Fibroblast of skin of abdomen (primary cell): ENCODE results near the gene TBCA.
"Not testable (repeated sequence)": the region's sequence is repeated elsewhere in the genome, so short reads cannot be mapped to it uniquely, and the experiment has no call there.

ENCODE experiments used
- DNase-seq: peaks from one replicate; pipeline ENCODE4 v3.0.0-alpha.2; 2013

The TBCA gene

DNA sequence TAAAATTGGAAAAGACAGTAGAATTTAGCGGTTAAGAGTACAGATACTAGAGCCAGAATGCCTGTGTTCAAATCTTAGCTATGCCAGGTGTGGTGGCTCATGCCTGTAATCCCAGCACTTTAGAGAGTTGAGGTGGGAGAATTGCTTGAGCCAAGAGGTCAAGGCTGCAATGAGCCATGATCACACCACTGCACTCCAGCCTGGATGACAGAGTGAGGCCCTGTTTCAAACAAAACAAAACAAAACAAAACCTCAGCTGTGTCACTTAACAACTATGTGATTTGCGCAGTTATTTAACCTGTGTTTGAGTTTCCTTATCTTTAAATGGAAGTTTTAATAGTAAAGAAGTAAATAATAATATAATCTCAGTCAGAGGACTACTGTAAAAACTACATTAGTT, 68.3 kb downstream of the TBCA start:
- no peak for DNase-seq

DNA sequence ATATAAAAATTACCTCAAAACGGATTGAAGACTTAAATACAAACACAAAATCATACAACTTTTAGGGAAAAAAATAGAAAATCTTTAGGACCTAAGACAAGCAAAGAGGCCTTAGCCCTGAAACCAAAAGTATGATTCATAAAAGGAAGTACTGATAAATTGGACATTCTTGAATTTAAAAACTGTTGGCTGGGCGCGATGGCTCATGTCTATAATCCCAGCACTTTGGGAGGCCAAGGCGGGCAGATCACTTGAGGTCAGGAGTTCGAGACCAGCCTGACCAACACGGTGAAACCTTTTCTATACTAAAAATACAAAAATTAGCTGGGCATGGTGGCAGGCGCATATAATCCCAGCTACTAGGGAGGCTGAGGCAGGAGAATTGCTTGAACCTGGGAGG, 76.6 kb downstream of the TBCA start:
- DNase-seq: not testable (repeated sequence)

DNA sequence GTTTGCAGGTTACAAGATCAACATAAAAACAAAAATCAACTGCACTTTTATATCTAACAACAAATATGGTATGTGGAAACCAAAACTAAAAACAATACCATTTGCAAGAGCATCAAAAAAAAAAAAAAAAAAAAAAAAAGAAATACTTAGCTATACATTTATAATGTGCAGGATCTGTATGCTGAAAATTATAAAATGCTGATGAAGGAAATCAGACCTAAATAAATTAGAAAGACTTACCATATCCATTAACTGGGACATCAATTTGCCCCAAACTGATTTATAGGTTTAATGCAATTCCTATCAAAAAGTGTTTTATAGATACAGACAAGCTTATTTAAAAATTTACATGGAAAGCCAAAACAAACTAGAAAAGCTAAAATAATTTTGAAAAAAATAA, 77.2 kb downstream of the TBCA start:
- DNase-seq: no peak

DNA sequence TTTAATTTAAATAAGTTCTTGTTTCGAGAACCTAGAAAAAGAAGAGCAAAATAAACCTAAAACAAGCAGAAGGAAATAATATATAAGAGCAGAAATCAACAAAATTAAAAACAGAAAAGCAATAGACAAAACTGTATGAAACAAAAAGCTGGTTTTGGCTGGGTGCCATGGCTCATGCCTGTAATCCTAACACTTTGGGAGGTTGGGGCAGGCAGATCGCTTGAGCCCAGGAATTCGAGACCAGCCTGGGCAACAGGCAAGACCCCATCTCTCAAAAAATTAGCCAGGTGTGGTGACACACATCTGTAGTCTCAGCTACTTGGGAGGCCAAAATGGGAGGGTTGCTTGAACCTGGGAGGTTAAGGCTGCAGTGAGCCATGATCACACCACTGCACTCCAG, 78.4 kb downstream of the TBCA start:
- DNase-seq: no peak

DNA sequence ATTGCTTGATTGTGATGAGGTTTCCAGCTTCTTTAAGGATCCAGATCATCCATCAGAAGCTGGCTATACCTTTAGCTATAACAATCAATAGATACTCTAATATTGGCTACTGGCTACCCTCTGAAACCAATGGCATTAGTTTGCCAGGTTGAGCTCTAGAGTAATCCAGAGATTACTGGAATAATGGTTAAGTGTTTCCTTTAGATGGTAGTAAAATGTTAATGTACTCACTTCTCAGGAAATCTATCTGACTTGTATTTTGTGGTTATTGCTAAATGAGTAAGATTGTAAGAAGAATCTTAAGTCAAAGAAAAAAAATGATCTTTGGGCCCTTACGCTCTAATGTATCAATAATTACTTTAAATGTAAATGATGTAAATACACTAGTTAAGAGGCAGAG, 80.0 kb downstream of the TBCA start:
- DNase-seq: no peak

DNA sequence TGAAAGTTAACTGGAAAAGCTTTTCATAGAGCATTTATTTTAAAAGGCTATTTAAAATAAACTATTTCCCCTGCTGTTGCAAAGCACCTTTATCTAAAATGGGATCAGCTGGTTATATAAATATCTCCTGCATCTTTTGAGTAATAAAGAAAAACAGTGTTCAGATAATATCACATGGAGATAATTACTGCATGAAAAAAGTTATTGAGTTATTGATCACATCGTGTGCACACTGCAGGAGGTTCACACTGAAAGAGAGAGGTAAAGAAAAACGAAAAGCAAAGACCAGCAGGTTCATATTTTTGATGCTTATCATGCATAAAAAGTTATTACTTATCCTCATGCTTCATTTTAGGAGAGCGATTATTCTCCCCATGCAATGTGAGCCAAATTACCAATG, 82.2 kb downstream of the TBCA start:
- DNase-seq: no peak

DNA sequence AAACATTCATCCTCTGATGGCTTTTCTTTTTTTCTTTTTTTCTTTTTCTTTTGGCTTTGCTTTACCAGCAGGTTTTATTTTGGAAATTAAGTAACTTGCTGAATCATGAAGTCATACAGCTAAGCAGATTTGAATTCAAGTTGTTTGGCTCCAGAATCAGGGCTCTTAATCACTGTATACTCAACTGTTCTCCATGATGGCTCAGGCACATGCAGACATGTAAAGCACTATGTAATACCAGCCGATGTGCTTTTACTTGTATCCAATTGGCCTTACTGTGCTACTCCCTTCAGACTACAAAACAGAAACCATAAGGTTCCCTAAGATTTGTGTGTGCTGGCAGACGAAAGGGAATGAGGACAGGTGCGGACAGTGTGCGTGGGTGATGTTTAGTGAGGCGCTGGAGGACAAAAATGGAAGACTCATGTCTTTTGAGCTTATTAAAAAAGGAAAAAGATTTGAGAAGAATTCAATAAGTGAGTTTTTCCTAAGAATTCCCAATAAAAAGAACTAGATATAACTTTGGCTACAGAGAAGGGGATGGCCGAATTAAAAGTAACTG, 92.9 kb downstream of the TBCA start:
- peak; percentile 8 for DNase-seq

DNA sequence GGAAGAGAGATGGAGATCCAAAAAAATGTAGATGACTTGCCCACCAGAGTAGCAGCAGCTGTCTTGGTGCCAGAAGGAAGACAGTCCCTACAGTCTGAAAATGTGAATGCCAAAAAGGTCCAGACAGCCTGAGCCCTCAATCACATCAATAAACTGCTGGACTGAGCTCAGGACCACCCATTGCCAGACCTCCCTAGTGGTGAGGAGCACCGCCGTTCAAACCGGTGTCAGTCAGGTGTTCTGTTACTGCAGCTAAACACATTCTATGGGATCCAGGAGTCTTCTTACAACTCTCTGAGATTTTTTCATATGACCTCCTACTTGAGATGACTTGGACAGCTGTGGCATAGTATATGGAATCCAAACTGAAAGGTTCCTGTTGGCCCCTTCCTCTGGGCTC, 105.6 kb downstream of the TBCA start:
- no peak for DNase-seq

DNA sequence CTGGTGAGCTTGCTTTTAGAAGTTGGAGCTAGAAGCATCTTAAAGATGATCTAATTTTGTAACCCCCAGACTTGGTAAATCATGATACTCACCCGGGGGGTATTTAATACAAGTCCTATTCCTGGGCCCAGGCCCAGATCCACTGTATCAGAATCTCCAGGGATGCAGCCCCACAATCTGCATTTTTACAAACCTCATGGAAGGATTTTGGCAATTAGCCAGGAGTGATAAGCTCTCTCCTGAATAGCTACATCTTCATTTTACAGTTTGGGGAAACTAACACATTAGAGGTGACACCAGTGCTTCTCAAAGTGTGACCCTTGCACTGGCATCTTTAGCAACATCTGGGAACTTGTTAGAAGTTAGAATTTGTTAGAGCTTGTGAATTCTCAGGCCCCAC, 106.5 kb downstream of the TBCA start:
- no peak for DNase-seq

DNA sequence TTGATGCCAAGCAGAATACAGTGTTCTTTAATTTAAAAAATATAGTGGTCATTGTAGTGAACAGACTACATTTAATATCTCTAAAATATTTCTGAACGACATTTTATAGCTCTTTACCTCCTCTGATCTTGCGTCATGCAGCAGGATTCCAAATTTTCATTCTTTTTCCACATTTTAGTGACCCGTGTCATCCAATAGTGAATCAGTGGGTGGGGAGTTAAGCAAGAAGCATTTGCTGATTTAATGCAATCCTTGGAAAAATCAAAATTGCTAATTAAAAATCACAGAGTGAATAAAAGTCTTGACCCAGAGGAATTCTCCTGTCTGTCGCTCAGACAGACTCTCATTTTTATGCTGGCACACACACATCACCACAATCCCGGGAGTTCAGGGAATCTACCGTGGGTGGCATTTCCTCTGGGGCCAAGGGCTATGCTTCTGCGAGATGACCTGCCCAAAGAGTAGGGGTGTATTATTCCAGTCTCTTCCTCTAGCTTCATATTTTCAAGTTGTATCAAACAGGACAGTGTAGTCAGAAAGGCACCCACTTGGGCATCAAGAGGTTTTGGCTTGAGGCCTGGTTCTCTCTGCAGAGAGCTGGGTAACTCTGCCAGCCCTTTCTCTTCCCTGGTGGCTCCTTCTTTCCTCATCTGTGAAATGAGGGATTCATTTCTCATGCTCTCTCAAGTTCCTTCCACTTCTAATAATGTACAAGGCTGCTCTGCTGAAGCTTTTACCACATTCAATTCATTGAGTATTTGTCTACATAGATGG, 112.9 kb downstream of the TBCA start:
- peak; percentile 45 for DNase-seq

DNA sequence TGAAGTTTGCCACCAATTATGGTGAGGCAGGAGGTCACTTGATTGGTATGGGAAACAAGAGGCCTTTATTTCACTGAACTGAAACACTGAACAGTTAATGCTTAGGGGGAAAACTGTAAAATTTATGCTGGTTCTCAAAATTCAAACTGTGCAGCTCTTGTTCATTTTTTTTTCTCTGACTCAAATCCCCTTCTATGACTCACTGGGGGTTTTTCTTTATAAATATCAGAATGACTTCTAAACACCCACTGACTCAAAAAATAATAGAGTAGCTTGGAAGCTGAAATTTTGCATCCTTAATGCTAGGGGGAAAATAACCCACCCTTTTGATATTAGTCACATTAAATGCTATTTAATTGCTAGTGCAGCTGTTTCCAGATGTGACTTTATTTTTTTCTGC, 113.5 kb downstream of the TBCA start:
- no peak for DNase-seq

DNA sequence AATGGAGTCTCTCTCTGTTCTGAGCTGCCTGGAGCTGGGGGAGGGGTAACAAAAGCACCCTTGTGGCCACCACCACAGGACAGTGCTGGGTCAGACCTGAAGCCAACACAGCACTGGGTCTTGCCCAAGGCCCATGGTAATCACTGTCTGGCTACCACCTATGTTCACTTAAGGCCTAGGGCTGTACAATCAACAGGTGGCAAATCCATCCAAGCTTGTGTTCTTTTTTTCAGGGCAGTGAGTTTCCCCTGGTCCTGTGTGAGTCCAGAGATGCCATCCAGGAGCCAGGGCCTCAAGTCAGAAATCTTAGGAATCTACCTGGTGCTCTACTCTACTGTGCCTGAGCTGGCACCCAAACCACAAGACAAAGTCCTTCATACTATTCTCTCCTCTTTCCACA, 117.5 kb downstream of the TBCA start:
- no peak for DNase-seq

DNA sequence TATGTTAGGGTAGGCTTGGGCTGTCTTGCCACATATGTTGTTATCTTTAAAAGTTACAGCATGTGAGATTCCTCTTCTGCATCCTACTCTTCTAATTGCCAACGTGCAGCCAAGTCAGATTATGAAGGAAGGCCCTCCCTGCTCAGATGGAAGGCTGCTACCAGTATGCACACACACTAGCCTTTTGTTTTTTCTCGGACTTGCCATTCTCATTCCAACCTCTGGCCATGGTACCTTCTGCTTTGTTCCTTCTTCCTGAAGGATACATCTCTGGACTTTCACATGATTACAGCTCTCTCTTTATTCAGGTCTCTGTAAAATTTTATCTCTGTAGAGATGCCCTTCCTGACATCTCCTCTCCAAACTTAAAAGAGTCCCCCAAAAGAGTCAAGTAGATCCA, 124.8 kb downstream of the TBCA start:
- DNase-seq: no peak

DNA sequence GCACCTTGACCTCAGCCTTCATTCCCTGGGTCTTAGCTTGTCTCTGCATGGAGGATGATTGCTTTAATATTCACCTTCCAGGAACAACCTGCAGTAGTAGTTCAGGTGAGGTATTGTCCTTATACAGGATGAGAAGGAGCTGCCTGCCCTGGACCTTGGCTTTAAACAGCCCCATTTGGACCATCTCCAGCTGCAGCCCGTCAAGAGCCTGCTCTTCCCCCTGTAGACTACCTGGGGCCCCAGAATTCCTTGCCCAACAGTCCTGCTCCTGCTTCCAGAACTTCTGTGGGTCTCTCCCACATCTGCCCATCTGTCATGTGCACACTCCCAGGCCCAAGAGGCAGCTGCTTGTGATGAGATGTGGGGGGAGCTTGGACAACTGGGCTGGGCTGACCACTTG, 125.5 kb downstream of the TBCA start:
- DNase-seq: no peak

DNA sequence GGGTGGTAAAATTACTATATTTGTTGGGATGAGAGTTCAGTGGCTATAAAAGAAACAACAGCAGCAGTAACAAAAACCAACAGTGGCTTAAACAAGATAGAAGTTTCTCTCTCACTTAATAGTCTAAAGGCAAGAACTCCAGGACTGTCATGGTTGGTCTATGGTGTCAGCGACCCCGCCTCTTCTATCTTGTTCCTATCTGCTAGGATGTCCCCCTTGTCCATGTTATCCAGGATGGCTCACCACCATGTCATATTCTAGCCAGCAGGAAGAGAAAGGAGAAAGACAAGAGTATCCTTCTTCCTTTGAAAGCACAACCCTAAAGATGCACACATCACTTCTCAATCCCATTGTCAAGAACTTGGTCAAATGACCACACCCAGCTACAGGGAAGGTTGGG, 126.4 kb downstream of the TBCA start:
- no peak for DNase-seq

DNA sequence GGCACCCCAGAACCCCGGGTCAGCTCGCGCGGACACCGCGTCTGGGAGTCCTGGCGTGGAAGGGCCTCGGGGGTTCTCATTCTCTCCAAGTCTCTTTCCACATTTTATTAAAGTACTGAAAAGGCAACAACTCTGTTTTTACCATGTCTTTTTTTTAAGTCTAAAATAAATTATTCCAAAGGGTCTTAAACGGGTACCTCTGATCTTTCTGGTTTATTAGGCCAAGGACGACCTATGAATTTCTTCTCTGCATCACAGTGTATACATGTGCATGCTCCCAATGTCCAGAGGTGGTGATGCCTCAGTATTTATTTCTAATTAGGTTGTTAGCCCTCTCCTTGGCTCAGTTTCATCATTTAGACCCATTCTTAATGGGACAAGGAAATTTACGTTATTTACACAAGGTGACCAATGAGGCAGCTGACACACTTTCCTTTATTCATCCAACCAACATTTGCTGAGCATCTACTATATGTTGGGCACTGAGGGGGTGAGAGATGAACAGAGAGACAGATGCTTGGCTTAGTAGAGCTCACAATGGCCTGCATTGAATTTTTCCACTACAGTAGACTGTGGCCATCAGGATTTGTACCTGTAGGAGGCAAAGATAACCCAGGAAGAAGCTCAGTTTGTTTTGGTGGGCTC, 130.0 kb downstream of the TBCA start:
- no peak for DNase-seq

DNA sequence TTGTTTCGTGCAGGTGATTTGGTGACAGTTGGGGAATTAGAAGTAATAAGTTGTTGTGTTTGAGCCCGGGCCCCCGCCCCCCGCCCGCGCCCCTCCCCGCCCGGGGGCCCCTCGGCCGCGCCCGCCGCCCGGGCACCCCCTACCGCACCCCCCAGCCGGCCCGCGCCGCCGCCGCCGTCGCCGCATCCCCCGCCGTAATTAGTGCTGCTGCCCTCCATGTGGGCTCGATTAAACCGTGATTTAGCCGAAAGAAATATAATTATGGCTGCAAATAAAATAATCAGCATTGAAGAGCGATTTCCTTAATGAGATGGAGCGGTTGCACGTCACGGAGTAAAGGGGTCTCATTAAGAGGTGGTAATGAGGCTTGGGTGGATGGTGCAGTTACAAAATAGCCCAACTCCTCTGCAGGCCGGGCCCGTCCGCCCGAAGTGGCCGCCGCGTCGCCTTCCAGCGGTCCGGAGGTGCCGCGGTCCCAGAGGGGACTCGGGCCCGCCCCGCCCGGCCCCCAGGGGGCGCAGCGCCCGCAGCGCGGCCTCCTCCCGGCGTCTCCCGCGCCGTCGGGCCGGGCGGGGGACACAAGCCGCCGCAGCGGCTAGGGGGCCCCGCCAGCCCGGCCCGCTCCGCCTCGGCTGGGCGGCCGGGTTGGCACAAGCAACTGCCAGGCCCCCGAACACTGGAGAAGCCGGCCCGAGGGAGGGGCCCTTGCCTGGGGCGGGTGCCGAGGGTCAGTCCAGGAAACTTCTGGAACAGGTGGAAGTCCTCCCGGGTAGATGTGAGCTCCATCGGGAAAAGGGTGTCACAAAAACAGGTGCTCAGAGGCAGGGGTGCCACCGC, 130.8 kb downstream of the TBCA start:
- no peak for DNase-seq

DNA sequence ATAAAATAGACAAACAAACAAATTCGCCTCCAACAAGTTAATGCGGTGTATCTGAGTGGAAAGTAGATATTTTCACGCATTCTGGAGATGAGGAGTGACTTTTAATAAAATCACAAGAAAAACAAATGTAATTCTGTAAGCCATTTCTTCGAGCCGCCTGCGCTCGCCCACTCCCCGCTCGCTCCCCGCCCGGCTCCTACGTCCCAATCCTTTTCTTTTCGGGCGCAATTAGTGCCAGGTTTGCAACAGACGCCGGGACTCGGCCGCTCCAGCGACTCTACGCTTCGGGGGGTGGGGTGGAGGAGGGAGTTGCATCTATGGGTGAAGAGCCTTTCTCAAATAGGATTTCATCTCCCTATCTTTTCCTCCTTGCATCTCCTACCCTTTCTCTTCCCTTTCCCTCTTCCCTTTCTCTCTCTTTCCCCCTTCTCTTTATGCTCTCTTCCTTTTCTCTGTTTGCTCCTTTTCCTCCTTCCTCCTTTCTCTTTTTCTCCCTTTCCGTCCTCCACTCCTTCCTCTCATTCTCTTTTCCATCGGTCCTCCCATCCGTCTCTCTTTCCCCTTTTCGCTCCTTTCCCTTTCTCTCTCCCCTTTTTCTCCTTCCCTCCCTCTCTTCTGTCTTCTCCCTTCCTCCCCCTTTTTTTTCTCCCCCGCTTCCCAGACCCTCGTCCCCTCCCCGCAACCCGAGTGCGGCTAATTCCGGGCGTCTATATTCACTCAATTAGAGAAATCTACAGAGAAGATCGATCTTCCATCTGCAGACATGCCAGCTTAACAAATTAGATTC, 131.6 kb downstream of the TBCA start:
- no peak for DNase-seq

DNA sequence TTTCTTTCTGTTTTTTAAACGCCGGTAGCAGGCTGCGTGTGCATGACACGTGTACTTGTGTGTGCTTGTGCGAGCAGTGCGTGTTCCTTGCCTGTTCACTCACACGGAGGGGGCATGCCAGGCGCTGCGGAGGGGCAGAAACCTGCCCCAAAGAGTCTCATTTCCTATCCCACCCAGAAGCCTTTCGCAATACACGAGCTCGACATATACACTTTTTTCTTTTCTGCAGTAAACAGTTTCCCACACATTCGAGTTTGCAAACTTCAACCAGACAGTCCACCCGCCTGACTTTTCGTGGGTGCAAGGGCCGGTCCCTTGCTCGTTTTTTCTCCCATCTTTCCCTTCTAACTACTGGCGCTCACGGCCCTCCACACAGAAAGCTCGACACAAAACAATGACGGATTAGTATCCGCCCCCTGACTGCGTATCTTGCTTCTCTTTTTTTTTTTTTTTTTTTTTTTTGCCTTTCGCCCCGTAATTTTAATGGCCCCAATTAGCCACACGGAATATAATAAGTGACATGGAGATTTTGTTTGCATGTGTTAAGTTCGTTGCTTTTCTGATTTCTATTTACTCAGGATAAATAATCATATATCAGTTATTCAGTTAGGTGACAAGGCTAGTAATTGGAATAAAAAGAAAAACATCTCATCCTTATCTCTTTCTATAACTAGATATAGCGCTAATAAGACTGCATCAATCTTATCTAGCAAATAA, 132.3 kb downstream of the TBCA start:
- DNase-seq: no peak

DNA sequence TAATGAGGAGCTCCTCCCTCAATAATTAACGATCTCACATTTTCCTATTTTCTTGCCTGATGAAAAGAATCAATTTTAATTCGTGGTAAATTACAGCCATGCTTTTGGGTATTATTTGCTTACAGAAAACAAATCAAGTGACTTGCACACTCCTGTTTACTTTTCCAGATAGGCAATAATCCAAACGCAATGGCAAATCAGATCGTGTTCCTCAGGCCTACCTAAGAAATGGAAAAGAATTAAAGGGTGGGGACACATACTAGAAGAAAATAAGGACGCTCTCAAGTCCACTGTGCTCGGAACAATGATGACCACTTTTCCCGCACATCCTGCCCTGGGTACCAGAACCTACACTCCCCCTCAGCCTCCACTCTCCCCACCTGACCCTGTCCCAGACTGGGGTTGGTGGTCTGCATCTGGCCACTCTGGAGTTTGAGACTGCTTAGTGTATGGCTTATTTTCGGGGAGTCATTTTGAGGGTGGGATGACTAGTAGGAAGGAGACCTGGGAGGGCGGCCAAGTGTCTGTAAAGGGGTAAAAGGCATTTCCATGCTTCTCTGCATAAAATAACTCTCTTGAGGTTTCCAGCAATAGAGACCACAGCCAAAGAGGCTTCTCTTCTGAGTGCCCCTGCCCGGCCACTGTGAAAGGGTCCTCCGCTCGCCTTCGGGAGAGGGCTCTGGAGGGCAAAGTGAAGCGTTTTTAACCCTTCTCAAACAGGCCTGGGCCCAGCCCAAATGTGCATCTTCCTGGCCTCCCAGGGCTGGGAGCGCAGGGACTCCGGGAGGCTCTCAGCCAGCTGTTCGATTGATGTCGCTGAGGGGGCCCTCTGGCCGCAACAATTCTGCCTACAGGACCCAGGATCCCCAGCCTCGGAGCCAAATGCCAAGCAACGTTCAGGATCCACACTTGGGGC, 133.1 kb downstream of the TBCA start:
- no peak for DNase-seq
